ENCODE results near the gene NAPB. TPM values are rescaled to one million over a fixed set of nuclear protein-coding genes. Genes with fewer than 3 reads are reported as not detected.
"Not testable (repeated sequence)": the region's sequence is repeated elsewhere in the genome, so short reads cannot be mapped to it uniquely, and the experiment has no call there.

NAPB gene
- total RNA-seq, result 9.4 and 14.1 TPM in 2 replicates

DNA sequence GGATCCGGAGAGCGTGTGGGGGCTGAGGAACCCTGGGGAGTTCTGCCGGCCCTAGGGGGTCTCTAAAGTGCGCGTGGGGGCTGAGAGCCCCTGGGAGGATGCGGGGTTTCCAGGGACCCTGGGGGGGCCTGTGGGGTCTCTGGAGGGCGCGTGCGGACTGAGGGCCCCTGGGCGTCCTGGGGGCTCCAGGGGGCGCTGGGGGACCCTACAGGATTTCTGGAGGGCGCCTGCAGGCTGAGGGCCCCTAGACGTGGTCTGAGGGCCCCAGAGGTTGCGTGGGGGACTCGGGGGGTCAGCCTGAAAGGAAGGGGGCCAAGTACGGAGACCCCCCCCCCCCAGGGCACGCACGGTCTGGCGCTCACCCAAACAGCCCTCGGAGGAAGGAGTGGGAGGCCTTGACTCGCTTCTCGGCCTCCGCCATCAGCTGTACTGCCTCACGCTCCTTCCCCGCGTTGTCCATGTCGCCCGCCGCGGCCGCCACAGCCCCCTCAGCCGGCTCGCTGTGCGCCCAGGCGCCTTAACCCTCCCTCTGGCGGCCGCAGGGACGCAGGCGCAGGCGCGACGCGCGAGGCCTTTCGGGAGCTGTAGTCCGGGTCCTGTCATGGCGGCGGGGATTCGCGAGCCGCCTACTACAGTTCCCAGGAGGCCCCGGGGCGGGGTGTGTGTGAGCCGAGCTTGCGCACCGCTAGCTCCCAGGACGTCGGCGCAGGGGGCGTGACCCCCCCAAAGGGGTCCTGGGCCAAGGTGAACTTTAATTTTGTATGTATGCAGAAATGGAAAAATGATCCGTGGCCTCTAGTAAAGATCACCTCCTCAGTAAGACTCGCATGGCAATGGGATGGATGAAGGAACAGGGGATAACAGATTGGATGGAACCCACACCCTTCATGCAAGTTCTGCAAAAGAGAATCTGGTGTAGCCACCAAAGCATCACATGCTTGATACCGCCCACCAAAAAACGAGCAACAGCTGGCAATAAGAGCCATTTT is at the start of gene NAPB:
NAPB (minus strand) TSS at position 546 of the 989 bp plus-strand sequence; CDS start at position 460, 86 bp downstream.
- H3K4me1 ChIP-seq (ENCODE audit: insufficient read depth, low read length), result peaks cover 13% of the 10 kb centered on the region
- peak within 1 kb of the TSS; percentile 91 for H3K4me3 ChIP-seq (ENCODE audit: insufficient read depth, low read length)
- H3K4me2 ChIP-seq (ENCODE audit: insufficient read depth, low read length), result peak within 1 kb of the TSS; percentile 86
- peak within 1 kb of the TSS; percentile 80 for H2AFZ ChIP-seq (ENCODE audit: low read length)
- H3K27me3 ChIP-seq (ENCODE audit: insufficient read depth, low read length), result no peaks in the 10 kb centered on the region
- H3K79me2 ChIP-seq (ENCODE audit: insufficient read depth, low read length), result peaks cover 36% of the 10 kb centered on the region
- TF ChIP-seq, protein P1, sequence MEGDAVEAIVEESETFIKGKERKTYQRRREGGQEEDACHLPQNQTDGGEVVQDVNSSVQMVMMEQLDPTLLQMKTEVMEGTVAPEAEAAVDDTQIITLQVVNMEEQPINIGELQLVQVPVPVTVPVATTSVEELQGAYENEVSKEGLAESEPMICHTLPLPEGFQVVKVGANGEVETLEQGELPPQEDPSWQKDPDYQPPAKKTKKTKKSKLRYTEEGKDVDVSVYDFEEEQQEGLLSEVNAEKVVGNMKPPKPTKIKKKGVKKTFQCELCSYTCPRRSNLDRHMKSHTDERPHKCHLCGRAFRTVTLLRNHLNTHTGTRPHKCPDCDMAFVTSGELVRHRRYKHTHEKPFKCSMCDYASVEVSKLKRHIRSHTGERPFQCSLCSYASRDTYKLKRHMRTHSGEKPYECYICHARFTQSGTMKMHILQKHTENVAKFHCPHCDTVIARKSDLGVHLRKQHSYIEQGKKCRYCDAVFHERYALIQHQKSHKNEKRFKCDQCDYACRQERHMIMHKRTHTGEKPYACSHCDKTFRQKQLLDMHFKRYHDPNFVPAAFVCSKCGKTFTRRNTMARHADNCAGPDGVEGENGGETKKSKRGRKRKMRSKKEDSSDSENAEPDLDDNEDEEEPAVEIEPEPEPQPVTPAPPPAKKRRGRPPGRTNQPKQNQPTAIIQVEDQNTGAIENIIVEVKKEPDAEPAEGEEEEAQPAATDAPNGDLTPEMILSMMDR (IDR thresholded peaks at IDR 0.05; ENCODE audit: extremely low read depth, low read depth, low read length), result peak; percentile 11
- no peaks in the 10 kb centered on the region for H4K20me1 ChIP-seq (ENCODE audit: insufficient read depth, low read length)
- H3K9me3 ChIP-seq (ENCODE audit: low read depth, low read length), result no peaks in the 10 kb centered on the region
- H3K36me3 ChIP-seq (ENCODE audit: insufficient read depth, low read length), result no peaks in the 10 kb centered on the region
- H3K27ac ChIP-seq (ENCODE audit: low read depth, low read length), result peak within 1 kb of the TSS; percentile 70
- peak; percentile 99 for DNase-seq (ENCODE audit: insufficient read length, low spot score, missing footprints)

DNA sequence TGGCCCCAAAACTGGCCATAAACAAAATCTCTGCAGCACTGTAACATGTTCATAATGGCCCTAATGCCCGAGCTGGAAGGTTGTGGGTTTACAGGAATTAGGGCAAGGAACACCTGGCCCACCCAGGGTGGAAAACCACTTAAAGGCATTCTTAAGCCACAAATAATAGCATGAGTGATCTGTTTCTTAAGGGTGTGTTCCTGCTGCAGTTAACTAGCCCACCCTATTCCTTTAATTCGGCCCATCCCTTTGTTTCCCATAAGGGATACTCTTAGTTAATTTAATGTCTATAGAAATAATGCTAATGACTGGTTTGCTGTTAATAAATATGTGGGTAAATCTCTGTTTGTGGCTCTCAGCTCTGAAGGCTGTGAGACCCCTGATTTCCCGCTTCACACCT is 45.7 kb upstream of the NAPB start:
- not testable (repeated sequence) for H3K4me1 ChIP-seq (ENCODE audit: insufficient read depth, low read length); H3K79me2 ChIP-seq (ENCODE audit: insufficient read depth, low read length); H2AFZ ChIP-seq (ENCODE audit: low read length); H3K36me3 ChIP-seq (ENCODE audit: insufficient read depth, low read length); H3K9me3 ChIP-seq (ENCODE audit: low read depth, low read length); H4K20me1 ChIP-seq (ENCODE audit: insufficient read depth, low read length); DNase-seq (ENCODE audit: insufficient read length, low spot score, missing footprints); H3K4me3 ChIP-seq (ENCODE audit: insufficient read depth, low read length); H3K4me2 ChIP-seq (ENCODE audit: insufficient read depth, low read length); H3K27me3 ChIP-seq (ENCODE audit: insufficient read depth, low read length); H3K27ac ChIP-seq (ENCODE audit: low read depth, low read length)

DNA sequence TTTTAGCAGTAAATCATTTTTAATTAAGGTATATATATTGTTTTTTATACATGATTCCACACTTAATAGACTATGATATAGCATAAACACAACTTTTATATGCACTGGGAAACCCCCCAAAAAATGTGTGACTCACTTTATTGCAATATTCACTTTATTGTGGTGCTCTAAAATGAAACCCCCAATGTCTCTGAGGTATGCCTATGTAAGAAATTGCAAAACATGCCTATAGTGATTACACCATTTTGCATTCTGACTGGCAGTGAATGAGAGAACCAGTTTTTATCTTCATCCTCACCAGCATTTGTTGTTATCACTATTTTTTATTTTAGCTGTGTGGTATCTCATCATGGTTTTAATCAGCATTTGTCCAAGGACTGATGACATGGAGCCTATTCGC is 39.9 kb upstream of the NAPB start:
- Histone ChIP-seq H3K79me2 (ENCODE audit: insufficient read depth, low read length) (no peaks in the 10 kb centered on the region), H3K36me3 (ENCODE audit: insufficient read depth, low read length) (no peaks in the 10 kb centered on the region), H3K27ac (ENCODE audit: low read depth, low read length) (no peak overlapping the region), H3K4me3 (ENCODE audit: insufficient read depth, low read length) (no peak overlapping the region), H3K4me2 (ENCODE audit: insufficient read depth, low read length) (no peak overlapping the region), H3K27me3 (ENCODE audit: insufficient read depth, low read length) (no peaks in the 10 kb centered on the region), H2AFZ (ENCODE audit: low read length) (no peak overlapping the region), H3K4me1 (ENCODE audit: insufficient read depth, low read length) (no peaks in the 10 kb centered on the region), H4K20me1 (ENCODE audit: insufficient read depth, low read length) (no peaks in the 10 kb centered on the region), H3K9me3 (ENCODE audit: low read depth, low read length) (no peaks in the 10 kb centered on the region)
- DNase-seq (ENCODE audit: insufficient read length, low spot score, missing footprints), result no peak
- TF ChIP-seq, protein P1 (IDR thresholded peaks at IDR 0.05; ENCODE audit: extremely low read depth, low read depth, low read length), result no peak

DNA sequence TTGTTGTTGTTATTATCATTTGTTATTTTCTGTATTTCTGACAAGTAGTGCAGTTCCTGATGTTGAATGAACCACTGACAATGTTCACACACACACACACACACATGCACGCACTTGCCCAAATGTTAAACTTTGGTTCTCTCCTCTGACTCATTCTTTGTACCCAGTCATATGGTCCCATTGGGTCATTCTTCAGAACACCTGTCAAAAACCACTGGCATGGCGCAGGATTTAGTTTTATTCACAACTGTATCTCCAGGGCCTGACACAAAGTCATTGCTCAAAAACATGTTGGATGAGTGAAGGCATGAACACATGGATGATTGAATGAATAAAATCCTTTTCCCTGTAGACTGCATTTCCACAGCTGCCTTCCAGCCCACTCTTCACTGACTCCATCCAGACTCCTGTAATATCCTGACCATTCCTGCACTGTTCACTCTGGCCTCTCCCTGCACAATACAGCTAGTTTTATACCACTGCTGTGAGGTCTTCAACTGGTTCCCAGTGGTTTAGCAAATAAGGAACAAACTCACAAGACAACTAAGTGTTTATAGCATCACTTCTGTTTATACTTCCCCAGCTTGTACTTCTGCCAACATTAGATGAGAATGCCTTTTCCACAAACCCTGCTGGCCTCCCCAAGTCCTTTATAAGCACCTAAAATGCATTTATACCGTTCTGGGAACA is 38.3 kb upstream of the NAPB start:
- H3K27me3 ChIP-seq (ENCODE audit: insufficient read depth, low read length), result no peaks in the 10 kb centered on the region
- H3K27ac ChIP-seq (ENCODE audit: low read depth, low read length), result no peak overlapping the region
- no peak overlapping the region for H3K4me3 ChIP-seq (ENCODE audit: insufficient read depth, low read length)
- TF ChIP-seq, protein P1 (IDR thresholded peaks at IDR 0.05; ENCODE audit: extremely low read depth, low read depth, low read length), result no peak
- H3K9me3 ChIP-seq (ENCODE audit: low read depth, low read length), result no peaks in the 10 kb centered on the region
- DNase-seq (ENCODE audit: insufficient read length, low spot score, missing footprints), result no peak
- no peaks in the 10 kb centered on the region for H4K20me1 ChIP-seq (ENCODE audit: insufficient read depth, low read length)
- no peaks in the 10 kb centered on the region for H3K79me2 ChIP-seq (ENCODE audit: insufficient read depth, low read length)
- H2AFZ ChIP-seq (ENCODE audit: low read length), result no peak overlapping the region
- H3K4me2 ChIP-seq (ENCODE audit: insufficient read depth, low read length), result no peak overlapping the region
- no peaks in the 10 kb centered on the region for H3K4me1 ChIP-seq (ENCODE audit: insufficient read depth, low read length)
- no peaks in the 10 kb centered on the region for H3K36me3 ChIP-seq (ENCODE audit: insufficient read depth, low read length)
